ENCODE data around the gene ZNF581.

ZNF581 gene, protein sequence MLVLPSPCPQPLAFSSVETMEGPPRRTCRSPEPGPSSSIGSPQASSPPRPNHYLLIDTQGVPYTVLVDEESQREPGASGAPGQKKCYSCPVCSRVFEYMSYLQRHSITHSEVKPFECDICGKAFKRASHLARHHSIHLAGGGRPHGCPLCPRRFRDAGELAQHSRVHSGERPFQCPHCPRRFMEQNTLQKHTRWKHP

DNA sequence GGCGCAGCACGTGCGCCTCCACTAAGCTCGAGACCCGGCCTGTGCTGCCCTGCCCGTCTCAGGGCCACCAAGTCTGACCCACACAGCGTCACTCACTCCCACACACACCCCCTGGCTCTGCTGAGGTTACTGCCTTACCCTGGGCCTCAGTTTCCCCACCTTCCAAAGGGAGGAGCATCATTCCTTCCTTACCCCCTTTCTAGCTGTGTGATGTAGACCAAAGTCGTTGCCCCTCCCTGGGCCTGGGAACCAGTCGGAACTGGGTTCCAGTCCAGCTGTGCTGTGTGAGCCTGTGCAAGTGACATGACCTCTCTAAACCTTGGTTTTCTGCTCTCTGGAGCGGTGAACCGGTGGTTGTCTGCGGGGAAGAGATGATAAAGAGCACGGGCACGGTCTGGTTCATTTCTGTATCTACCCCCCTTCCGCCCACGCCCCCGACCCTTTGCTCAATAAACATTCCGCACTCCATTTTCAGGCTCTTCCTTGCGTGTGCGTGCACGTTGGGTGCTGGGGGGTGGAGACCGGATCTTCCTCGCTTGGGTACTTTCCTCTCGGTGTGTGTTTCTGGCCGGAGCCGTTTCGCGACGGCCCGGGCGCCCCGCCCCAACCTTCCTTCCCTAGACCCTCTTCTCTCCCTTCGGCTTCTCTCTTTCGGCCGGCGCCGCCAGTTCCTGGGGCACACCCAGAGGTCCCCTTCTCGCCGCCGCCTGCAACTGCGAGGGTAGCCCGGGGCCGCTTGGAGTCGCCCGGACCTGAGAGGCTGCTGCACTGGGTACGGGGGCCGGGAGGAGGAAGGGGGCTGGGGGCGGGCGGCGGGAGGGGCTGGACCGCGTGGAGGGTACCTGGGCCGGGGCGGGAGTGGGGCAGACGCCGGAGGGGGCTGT lies at the start of gene ZNF581:
ZNF581 (plus strand) TSS at position 647 of the 884 bp plus-strand sequence. CDS start 923 bp downstream, outside the sequence.
- peak; percentile 64 for DNase-seq

DNA sequence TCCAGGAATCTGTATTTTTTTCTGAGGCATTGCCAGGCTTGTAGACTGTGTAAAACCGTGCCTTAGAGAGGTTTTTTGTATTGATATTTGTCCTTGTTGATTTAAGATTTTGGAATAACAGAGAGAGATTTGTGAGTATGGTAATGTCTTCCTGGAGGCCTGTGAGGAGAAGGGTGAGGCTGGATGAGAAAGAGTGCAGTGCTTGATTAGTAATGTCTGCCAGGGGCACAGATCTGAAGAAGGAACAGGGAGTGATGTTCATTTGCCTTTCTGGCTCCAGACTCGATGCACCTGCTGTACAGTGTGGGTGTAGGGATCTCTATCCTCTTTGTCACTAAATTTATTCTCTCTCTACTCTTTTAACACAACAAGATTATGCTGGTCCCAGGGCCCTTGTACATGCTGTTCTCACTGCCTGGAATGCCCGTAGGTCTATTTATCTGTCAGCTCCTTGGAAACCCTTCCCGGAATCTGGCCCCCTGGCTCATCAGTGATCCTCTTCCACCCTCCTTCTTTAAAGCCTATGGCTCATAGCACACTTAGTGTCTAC lies 48.4 kb upstream of the ZNF581 start:
- no peak for DNase-seq

DNA sequence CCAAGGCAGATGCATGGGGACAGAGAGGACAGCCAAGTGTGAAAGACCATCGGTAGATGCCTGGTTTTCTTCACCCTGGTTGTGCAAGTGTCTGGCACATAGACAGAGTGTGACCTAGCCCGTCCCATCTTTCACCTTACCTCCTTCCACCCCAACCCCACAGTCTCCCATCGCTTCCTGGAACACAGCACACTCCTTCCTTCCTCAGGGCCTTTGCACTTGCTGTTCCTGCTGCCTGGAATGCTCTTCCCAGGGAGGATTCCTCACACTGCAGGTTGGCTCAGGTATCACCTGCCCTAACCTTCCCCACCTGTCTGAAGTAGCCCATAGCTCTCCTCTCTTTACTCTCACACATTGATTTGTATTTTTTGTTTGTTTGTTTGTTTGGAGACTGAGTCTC lies 47.1 kb upstream of the ZNF581 start:
- DNase-seq: no peak

DNA sequence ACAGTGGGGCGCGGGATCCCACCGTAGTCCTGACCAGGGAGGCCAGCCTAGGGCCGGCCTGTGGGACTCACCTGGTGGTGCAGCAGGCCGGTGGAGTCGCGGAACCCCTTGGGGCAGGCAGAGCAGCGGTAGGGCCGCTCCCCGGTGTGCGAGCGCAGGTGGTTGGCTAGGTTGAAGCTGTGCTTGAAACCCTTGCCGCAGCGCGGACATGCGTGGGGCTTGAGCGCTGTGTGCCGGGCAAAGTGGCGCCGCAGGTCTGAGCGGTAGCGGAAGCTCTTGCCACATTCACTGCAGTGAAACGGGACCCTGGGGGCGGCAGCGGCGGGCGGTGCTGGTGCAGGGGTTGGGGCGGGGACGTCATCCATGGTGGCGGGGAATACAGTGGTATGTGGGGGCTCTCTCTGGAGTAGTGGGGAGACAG lies 45.9 kb upstream of the ZNF581 start:
- no peak for DNase-seq

DNA sequence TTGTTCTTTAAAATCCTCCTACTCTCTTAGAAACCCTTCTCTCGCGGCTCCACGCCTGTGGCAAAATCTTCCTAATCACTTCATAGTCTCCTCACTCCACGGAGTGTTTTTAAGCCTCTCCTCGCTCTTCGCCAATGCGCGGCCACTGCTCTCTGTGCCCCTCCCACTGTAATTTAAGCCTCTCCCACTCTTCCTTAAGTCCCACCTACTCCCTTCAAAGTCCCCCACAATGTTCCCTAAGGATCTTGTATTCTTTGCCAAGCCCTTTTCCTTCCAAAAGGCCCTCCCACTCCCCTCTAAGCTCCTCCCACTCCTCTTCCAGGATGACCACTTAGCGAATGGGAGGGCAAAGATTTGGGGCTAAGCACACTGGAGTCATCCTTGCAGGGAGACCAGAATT lies 45.4 kb upstream of the ZNF581 start:
- DNase-seq: no peak

DNA sequence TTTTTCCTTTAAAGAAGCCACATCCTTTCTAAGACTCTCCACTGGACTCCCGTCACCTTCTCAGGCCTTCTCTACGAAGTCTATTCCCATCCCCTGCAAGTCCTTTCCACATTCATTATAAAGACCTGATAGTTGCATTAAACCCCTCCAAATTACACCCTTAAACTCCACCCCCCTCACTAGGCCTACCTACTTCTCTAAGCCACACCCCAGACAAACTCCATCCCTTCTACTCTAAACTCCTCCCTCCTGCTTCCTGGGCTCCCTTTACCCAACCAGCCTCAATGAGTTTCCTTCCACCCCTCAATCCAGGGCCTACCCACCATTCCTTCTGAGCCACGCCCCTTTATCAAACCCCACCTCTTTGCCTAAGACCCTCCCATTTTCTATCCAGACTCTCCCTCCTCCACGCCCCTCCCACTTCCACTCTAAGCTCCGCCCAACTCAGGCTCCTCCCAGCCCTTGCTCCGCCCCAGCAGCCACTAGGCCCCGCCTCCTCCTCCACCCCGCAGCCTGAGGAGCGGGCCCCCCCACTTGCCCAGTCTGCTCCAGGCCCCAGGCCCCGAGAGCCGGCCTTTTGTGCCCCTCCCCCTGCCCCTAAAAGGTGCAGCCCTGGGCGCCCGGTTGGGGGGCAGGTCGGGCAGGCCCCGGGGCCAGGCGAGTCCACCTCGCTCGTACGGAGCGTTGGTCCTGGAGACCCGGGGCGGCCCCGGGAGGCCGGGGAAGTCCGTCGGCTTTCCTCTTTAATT lies 44.6 kb upstream of the ZNF581 start:
- DNase-seq: peak; percentile 85

DNA sequence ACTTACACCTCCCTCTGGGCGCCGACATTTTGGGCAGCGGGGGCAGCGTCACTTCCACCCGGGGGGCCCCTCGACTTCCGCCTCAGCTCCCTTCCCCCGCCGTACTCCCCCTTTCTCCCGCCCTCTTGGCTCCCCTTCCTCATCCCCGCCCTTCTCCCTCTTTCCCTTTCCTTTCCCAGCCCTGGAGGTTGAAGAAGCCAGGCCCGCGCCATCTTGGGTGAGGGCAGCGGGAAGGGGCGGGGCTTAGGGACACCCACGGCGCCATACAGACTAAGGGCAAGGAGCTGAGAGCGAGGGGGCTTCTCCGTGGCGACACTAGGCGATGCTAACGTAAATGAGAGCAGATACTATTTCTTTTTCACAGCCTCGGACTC lies 44.0 kb upstream of the ZNF581 start, which contains the start of gene FIZ1:
FIZ1 (minus strand) TSS at position 50 of the 374 bp plus-strand sequence. CDS start 1,652 bp downstream, outside the sequence.
- DNase-seq: peak; percentile 100

DNA sequence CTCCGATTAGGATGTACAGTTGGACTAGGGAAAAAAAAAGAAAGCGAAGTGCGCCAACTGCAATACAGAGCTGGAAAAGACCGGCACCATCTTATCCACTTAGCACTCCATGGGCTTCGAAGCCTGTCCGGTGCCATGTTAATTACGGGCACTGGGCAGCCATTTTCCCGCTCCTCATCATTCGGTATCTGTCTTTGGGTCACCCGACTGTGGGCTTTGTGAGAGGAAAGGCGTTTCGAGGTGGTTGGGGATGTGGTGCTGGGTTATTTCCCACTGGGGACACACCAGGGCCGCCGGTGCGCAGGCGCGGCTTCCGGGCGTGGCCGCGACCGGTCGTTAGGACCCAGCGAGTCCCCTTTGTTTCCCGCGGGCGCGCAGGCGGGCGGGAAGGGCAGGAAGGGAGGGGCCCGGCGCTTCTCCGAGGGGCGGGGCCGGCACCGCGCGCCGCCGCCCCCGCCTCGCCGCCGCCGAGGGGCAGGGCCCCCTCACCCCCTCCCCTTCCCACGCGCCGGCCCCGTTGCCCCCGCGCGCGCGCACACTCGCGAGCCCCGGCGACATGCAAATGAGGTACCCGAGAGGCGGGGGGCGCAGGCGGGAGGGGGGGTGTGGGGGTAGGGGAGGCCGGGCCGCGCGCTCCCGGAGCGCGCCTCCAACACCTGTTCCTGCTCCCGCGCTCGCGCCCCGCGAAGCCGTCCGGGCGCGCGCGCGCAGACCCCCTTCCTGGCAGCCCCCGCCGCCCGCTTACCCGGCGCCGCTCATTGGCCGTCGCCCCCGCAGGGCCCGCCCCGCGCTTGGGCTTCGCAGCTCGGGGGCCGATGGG lies 43.4 kb upstream of the ZNF581 start, which contains the start of gene ZNF524:
ZNF524 (plus strand) TSS at position 447 of the 820 bp plus-strand sequence. CDS start 1,825 bp downstream, outside the sequence.
- peak; percentile 98 for DNase-seq

DNA sequence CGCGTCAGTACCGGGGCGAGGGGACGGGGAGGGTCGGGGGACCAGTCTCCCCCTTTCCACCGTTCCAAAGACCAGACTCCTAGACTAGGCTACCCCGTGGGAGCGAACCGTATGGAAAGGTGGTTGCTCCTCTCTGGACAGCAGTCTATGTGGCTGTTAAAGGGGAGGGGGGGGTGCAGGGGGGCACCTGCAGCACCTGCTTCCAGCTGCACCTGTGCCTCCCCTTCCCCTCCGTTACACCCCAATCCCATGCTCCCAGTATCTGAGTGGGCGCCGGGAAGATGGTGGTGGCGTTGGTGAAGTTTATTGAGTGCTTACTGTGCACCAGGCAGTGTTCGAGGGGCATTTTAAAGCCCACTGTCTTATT lies 42.8 kb upstream of the ZNF581 start:
- DNase-seq: no peak

DNA sequence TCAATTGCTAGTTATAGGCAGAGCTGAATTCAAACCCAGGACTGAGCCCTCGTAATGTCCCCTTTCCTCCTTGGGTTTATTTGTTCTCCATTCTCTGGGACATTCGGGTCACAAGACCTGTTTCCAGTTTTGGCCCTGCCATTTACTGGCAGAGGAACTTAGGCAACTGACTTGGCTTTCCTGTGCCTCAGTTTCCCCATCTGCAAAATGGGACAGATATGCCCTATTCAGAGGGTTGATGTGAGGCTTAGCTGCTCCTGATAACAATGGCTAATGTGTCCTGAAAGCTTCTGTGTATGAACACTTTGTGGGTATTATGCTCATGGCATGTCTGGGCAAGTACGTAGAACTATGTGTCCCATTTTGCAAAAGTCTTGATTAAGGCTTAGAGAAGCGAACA lies 42.4 kb upstream of the ZNF581 start:
- no peak for DNase-seq

DNA sequence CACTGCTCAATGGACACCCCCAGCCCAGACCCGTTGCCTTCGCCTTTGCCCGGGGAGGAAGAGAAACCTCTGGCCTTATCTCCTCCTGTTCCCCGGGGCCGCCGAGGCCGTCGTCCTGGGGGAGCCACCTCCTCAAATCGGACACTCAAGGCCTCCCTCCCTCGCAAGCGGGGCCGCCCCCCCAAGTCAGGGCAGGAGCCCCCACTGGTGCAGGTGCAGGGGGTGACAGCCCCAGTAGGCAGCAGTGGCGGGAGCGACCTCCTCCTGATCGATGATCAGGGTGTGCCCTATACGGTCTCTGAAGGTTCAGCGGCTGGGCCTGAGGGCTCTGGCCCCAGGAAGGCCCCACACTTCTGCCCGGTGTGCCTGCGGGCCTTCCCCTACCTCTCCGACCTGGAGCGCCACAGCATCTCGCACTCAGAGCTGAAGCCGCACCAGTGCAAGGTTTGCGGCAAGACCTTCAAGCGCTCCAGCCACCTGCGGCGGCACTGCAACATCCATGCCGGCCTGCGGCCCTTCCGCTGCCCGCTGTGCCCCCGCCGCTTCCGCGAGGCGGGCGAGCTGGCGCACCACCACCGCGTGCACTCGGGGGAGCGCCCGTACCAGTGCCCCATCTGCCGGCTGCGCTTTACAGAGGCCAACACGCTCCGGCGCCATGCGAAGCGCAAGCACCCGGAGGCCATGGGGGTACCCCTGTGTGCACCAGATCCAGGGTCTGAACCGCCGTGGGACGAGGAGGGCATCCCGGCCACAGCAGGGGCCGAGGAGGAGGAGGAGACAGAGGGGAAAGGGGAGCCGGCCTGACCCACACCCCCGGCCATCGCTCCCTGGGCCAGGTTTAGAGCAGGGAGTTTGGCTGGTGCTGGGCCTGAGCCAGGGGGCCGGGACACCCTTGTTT lies 41.1 kb upstream of the ZNF581 start:
- no peak for DNase-seq

DNA sequence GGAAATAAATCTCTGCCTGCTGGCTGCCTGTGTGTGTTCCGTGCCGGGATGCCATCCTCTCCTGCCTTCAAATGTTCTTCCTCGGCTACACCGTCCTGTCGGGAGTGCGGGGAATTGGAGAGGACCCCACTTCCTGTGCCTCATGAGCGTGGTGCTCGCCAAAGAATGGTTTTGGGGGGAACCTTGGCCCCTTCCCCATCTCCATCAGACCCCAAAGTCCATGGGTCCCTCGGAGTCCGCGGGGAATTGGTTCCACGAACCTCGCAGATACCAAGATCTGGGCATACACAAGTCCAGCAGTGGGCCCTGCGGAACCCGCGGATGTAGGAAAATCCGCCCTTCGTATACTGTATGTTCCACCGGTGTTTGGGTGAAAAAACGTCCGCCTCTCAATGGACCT lies 40.3 kb upstream of the ZNF581 start:
- no peak for DNase-seq

DNA sequence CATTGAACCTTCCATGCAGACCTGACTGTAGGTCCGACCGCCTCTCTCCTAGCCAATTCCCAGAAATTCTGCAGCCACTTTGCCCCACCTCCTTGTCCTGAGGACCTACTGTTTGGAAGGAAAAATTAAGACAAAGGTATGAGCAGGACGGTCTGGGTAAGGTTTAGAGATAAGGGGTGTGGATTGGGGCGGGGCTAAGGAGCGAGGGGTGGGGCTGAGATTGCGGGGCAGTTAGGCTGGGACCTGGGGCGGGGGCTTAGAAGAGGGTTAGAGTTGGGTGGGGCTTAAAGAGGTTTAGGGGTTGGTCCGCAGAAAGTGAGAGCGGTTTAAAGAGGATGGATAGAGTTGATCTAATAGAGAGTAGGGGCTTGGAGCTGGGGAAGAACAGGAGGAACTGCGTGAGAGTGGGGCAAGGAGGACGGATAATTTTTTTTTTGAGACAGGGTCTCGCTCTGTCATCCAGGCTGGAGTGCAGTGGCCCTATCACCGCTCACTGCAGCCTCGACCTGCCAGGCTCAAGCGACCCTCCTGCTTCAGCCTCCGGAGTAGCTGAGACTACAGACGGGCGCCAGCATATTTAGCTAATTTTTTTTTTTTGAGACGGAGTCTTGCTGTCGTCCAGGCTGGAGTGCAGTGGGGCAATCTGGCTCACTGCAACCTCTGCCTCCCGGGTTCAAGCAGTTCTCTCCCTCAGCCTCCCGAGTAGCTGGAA lies 39.7 kb upstream of the ZNF581 start:
- no peak for DNase-seq

DNA sequence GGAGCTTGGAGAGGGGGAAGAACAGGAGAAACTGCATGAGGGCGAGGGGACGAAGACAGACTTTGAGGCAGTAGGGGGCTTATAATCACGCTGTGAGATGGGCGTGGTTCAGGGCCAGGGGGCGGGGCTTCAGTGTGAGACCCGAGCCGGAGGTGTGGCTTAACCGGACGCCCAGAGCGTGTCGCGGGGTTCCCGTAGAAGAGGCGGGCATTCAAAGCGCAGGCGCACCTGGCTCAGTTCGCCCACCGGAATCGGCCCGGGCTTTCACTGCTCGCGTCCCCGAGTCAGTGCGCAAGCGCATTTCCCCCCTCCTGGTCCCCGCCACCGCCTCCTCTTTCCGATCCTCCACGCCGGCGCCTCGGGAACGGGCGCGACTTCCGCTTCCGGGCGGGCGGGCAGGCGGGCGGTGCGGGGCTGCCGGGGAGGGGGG lies 38.2 kb upstream of the ZNF581 start:
- DNase-seq: peak; percentile 99

DNA sequence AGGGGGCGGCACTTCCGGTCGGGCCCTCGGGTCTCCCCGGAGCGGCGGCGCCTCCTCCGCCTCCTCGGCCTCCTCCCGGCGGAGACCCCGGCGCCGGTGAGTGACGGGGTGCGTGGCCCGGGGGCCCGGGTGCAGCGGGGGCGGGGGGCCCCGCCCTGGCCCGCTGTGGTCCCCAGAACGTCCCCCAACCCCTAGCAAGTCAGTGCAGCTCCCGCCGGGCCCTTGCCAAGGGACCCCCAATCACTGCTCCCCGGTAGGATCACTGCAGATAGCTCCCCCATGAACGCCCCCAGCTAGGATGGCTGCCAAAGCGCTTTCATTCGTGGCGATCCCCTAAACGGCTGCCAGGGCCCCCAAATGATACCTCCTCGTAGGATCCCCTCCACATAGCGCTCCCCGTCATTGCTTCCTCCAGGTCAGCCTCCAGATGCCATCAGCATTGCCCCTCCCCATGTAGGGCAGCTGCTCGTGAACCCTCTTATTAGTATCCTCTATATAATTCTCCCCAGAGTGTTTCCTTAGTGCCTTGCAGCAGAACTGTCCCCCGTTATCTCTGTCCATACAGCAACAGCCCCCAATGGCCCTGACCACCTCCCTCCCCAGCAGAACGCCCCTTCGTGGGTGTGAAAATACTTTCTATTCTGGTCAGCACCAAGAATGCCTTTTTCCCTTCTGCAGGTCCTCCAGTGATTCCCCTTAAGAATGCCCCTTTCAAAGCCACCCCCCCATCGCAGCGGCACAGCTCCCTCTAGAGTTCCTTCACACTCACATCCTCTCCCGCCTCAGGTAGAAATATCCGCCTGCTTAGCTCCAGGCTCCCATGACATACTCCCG lies 37.6 kb upstream of the ZNF581 start, which contains the start of gene ZNF865:
ZNF865 (plus strand) TSS at position 11 of the 834 bp plus-strand sequence. CDS start 7,972 bp downstream, outside the sequence.
- DNase-seq: peak; percentile 42

DNA sequence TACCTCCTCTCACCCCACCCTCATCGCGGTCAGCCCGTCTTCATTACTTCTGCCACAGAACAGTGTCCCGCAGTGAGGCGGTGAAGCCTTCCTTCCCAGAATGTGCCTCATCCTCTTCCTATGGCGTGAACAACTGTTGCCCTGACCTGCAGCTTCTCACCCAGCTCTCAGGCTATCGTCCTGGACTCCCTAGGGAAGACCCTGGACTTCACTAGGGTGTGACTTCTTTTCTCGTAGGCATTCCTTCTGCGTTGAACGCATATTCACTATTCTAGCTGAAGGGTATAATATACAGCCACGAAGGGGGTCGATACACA lies 37.0 kb upstream of the ZNF581 start:
- no peak for DNase-seq

DNA sequence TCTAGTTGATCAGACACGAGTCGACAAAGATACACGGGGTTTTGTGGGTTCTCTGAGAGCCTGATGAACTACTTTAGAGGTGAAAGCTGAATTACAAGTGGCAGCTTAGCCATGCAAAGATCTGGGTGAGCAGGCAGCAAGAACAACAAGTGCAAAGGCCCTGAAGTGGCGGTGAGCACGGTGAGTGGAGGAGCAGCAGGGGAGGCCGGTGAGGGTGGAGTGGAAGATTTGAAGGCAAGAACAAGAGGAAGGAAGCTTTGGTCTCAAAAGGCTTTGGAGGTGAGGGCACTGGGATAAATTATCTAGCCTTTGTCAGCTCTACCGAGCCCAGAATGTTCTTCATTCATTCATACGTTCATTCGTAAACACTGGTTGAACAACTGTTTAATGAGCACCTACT lies 36.6 kb upstream of the ZNF581 start:
- DNase-seq: no peak

DNA sequence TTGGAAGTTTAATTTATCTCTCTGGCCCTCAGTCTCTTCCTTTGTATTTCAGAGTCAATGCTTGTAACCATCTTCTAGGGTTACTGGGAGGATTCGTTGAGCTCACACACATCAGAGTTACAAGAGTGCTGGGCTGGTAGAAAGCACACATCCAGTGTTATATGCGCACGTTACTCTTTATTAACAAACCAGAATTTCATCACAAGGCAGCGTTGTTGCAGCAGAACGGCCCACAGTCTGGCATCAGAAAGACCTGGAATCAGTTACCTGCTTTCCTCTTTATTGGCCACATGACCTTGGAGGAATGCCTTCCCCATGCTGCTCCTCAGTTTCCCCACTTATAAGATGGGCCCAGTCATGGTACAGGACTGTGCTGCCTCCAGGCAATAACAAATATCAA lies 34.1 kb upstream of the ZNF581 start:
- no peak for DNase-seq

DNA sequence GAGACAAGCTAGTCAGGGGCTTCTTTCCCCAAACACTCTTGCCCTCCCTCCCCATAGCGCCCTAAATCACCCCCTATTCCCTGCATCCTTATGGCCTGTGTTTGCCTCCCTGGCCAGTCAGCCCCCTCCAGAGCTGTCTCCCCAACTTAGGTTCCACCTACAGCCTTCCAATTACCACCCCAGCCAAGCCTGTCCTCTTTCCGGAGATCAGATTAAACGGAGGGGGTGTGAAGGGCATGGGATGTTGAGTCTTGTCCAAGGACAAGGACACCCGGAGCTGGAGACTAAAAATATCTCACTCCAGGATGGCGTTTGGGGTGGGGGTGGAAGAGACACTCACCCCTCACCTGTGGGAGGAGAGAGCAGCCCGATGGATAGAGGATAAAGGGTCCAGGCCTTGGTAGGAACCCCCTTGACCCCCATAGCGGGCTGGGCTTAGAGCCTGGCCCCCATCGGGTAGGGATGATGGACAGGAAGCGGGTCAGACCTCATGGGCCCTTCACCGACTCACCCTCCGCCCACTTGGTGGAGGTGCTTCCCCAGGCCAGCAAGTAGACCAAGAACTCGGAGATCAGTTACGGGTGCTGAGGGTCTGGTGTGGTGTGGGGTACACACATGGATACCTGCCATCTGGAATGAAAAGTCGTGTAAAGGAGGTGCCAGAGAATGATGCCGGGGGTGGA lies 32.0 kb upstream of the ZNF581 start:
- no peak for DNase-seq

Measured in NCI-H1105 (cell line).